Osteocyte (in vitro differentiated cells): ENCODE data around the gene ZNF689. TPM values are rescaled to one million over a fixed set of nuclear protein-coding genes. Genes with fewer than 3 reads are reported as not detected.

Experiments
- DNase-seq: peaks from one replicate; pipeline ENCODE4 v3.0.0; 2021; ENCODE audit warnings: mixed read lengths; ENCODE audit not compliant: unreplicated experiment; ENCODE audit errors: extremely low spot score
- H3K27ac Mint-ChIP-seq: one replicate; pipeline ENCODE4 v1.8.0; 2021; ENCODE audit warnings: mild to moderate bottlenecking, mixed read lengths; ENCODE audit not compliant: unreplicated experiment
- H3K27me3 Mint-ChIP-seq: one replicate; pipeline ENCODE4 v1.8.0; 2021; ENCODE audit warnings: mixed read lengths; ENCODE audit not compliant: unreplicated experiment
- H3K36me3 Mint-ChIP-seq: one replicate; pipeline ENCODE4 v1.8.0; 2021; ENCODE audit warnings: mixed read lengths; ENCODE audit not compliant: unreplicated experiment
- H3K4me1 Mint-ChIP-seq: one replicate; pipeline ENCODE4 v1.8.0; 2021; ENCODE audit warnings: mixed read lengths; ENCODE audit not compliant: unreplicated experiment
- H3K4me3 Mint-ChIP-seq: one replicate; pipeline ENCODE4 v1.8.0; 2021; ENCODE audit warnings: mild to moderate bottlenecking, moderate library complexity, mixed read lengths; ENCODE audit not compliant: unreplicated experiment
- H3K9me3 Mint-ChIP-seq: one replicate; pipeline ENCODE4 v1.8.0; 2021; ENCODE audit warnings: mixed read lengths; ENCODE audit not compliant: unreplicated experiment
- CTCF ChIP-seq: fragments of 200-600 bp; sonication (generic); IDR thresholded peaks from 2 replicates; pipeline ENCODE4 v1.5.0; 2021; ENCODE audit warnings: antibody characterized with exemption, mild to moderate bottlenecking, moderate library complexity
- total RNA-seq: library from RNA; stranded (reverse); gene quantifications from 2 replicates; pipeline ENCODE4 v1.2.1, GENCODE V29; 2021

Gene ZNF689
- total RNA-seq, 1 donor from 2014 or later, result 8.8 TPM

DNA sequence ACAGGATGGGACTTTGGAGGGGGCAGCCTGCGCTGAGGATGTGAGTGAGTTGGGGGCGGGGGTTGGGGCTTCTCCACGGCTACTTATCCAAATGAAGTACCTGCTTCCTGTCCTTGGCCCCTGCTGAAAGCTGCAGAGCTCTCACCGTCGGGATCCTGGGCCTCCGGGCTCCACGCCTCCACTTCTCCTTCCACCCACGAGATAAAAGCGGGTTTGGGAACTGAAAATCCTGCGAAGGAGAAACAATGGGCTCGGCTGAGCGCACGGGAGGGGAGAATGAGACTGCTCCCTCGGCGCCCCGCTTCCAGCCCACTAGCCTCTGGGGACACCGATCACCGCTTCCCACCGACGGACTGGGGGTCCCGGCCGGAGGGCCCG is 25.2 kb downstream of the ZNF689 start:
- H3K27me3 Mint-ChIP-seq, result no peaks in the 10 kb centered on the region
- no peaks in the 10 kb centered on the region for H3K9me3 Mint-ChIP-seq
- no peak for TF ChIP-seq CTCF
- no peak for DNase-seq
- H3K4me3 Mint-ChIP-seq, result peak overlapping the region; percentile 77
- peaks cover 15% of the 10 kb centered on the region for H3K4me1 Mint-ChIP-seq
- peaks cover 3% of the 10 kb centered on the region for H3K36me3 Mint-ChIP-seq
- H3K27ac Mint-ChIP-seq, result peak overlapping the region; percentile 72

DNA sequence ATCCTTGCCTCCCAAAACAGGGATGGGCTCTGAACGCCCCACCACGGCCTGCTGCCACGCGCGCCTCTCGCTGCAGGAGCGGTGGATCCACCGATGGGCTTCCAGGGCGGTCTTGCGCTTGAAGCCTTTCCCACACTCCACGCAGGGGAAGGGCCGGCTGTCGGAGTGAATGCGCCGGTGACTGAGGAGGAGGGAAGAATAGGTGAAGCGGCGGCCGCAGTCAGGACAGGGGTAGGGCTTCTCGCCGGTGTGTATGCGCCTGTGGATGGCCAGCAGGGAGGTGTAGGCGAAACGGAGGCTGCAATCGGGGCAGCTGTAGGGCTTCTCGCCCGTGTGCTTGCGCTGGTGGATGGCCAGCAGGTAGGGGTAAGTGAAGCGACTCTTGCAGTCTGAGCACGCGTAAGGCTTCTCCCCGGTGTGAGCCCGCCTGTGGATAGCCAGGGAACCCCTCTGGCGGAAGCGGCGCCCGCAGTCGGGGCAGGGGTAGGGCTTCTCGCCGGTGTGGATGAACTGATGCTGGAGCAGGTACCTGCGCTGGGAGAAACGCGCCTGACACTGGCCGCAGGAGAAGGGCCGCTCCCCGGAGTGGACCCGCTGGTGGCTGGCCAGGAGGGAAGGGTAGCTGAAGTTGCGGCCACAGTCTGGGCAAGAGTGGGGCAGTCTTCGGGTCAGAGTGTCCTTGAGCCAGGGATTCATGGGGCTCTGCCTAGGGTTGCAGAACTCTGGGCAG is 27.4 kb downstream of the ZNF689 start:
- Mint-ChIP-seq H3K27ac (no peak overlapping the region), H3K9me3 (no peaks in the 10 kb centered on the region), H3K4me1 (peaks cover 15% of the 10 kb centered on the region), H3K27me3 (no peaks in the 10 kb centered on the region), H3K36me3 (peaks cover 6% of the 10 kb centered on the region), H3K4me3 (no peak overlapping the region)
- TF ChIP-seq CTCF, result no peak
- no peak for DNase-seq

DNA sequence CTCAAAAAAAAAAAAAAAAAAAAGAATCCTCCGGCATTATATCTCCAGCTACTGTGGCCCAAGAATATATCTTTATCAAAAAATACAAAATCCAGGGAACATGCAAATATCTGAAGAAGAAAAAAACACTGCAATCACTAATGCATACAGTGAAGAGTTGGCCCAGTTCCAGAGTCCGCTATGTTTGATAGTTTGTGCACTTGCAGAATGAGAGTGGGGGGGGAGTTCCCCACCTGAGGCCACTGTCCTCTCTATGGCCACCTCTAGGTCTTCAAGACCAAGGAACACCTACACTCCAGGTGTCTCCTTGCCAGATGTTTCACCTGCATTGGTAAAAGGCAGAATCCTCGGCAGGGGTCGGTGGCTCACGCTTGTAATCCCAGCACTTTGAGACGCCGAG is 28.7 kb downstream of the ZNF689 start:
- no peak for TF ChIP-seq CTCF
- Mint-ChIP-seq H3K36me3 (peaks cover 6% of the 10 kb centered on the region), H3K4me1 (peaks cover 15% of the 10 kb centered on the region), H3K27me3 (no peaks in the 10 kb centered on the region), H3K27ac (no peak overlapping the region), H3K4me3 (no peak overlapping the region), H3K9me3 (no peaks in the 10 kb centered on the region)
- no peak for DNase-seq

DNA sequence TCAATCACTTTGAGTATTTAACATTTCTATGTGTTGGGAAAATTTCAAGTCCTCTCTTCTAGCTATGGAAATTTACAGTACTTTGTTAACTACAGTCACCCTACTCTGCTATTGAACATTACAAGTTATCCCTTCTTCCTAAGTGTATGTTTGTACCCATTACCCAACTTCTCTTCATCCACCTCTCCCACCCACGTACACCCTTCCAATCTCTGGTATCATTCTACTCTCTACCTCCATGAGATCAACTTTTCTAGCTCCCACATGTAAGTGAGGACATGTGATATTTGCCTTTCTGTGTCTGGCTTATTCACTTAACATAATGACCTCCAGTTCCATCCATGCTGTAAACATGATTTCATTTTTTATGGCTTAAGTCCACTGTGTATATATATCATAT is 35.5 kb downstream of the ZNF689 start:
- Mint-ChIP-seq H3K36me3 (peaks cover 2% of the 10 kb centered on the region), H3K4me3 (no peak overlapping the region), H3K4me1 (peaks cover 19% of the 10 kb centered on the region), H3K27me3 (no peaks in the 10 kb centered on the region), H3K27ac (no peak overlapping the region), H3K9me3 (no peaks in the 10 kb centered on the region)
- TF ChIP-seq CTCF, result no peak
- no peak for DNase-seq

- Mint-ChIP-seq H3K9me3 (no peaks in the 10 kb centered on the region), H3K27me3 (no peaks in the 10 kb centered on the region)
- TF ChIP-seq CTCF, result no peak
These were observed 38.5 kb downstream of the ZNF689 start, which contains the start of gene ZNF688 for GRCh38 chr16:30571445-30572322. ZNF688 (minus strand) TSS chr16:30571714; CDS start chr16:30571629, 85 bp downstream.

More at GRCh38 chr16:30571445-30572322, 38.5 kb downstream of the ZNF689 start, which contains the start of gene ZNF688:
- Mint-ChIP-seq H3K4me3 (peak within 1 kb of the TSS; percentile 90), H3K27ac (peak within 1 kb of the TSS; percentile 98), H3K4me1 (peaks cover 19% of the 10 kb centered on the region), H3K36me3 (no peaks in the 10 kb centered on the region)
- peak; percentile 97 for DNase-seq
